Measurements from ENCODE around the gene ZNF232. TPM values are rescaled to one million over a fixed set of nuclear protein-coding genes. Genes with fewer than 3 reads are reported as not detected.
"Not testable (repeated sequence)": the region's sequence is repeated elsewhere in the genome, so short reads cannot be mapped to it uniquely, and the experiment has no call there.

ZNF232 gene
- total RNA-seq, 6 donors from 2014 or later = 5.5 to 27.2 (median 9.4) TPM

DNA sequence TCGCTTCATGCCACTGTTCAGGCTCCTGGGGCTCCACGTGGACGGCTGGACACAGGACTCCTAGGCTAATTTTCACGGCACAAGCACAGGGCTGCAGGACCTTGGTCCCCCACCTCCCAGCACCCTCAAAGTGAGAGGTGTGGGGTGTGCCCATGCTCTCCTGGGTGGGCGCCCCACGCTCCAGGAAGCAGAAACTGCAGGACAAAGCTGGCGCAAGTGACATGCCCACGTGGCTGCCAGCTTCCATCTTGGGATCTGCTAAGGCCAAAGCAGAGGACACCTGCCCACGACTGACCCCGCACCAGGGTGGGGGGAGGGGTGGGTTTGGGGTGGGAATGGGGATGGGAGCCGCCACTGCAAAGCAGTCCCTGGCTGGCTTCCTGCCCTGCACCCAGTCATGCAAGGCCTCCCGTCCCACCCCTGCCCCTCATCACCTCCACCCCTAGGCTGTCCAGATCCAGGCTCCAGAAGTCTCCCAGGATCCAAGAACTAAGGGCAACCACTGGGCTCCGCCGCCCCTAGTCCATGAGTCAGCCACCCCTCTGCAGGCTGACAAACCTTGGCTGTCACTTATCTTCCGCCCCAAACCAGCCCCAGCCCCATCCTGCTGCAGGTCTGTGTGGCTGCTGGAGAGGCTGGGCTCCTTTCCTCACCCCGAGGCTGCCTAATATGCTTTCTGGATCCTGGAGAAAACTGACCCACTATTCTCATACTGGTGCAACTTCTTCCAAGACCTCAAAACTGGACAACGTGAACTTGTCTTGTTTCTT is 15.2 kb upstream of the ZNF232 start:
- H3K27ac ChIP-seq = no peak overlapping the region
- H3K27me3 ChIP-seq = peaks cover 0 to 13% (median 7%) of the 10 kb centered on the region in 4 donors
- no peak overlapping the region for H3K4me3 ChIP-seq
- no peaks in the 10 kb centered on the region for H3K9me3 ChIP-seq
- 82 to 84% methylated on average over 10 to 17 of the region's 17 CpGs for WGBS, 2 donors
- no peak for TF ChIP-seq POLR2AphosphoS5 (IDR thresholded peaks at IDR 0.05)
- TF ChIP-seq POLR2A (IDR thresholded peaks at IDR 0.05) = no peak
- TF ChIP-seq EP300 (IDR thresholded peaks at IDR 0.05) = no peak
- TF ChIP-seq, protein P1, sequence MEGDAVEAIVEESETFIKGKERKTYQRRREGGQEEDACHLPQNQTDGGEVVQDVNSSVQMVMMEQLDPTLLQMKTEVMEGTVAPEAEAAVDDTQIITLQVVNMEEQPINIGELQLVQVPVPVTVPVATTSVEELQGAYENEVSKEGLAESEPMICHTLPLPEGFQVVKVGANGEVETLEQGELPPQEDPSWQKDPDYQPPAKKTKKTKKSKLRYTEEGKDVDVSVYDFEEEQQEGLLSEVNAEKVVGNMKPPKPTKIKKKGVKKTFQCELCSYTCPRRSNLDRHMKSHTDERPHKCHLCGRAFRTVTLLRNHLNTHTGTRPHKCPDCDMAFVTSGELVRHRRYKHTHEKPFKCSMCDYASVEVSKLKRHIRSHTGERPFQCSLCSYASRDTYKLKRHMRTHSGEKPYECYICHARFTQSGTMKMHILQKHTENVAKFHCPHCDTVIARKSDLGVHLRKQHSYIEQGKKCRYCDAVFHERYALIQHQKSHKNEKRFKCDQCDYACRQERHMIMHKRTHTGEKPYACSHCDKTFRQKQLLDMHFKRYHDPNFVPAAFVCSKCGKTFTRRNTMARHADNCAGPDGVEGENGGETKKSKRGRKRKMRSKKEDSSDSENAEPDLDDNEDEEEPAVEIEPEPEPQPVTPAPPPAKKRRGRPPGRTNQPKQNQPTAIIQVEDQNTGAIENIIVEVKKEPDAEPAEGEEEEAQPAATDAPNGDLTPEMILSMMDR (IDR thresholded peaks at IDR 0.05) = no peak
- H3K4me1 ChIP-seq = peaks cover 10 to 16% (median 13%) of the 10 kb centered on the region in 4 donors
- no peaks in the 10 kb centered on the region for H3K36me3 ChIP-seq
- DNase-seq (peak in 1 of 2 donors; percentile 46), ATAC-seq (ENCODE audit: low FRiP score in 2 of 2) (no peak)

DNA sequence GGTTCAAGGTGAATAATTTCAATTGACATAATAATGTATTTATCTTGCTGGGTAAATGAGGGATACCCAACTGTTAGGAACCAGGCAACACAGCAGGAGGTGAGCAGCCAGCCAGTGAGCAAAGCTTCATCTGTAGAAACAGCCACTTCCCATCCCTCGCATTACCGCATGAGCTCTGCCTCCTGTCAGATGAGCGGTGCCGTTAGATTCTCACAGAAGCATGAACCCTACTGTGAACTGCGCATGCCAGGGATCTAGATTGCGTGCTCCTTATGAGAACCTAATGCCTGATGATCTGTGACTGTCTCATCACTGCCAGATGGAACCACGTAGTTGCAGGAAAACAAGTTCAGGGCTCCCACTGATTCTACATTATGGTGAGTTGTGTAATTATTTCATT is 13.2 kb upstream of the ZNF232 start:
- H3K4me3 ChIP-seq; H3K9me3 ChIP-seq; DNase-seq; ATAC-seq (ENCODE audit: low FRiP score in 2 of 2); H3K36me3 ChIP-seq; H3K27ac ChIP-seq: not testable (repeated sequence)
- WGBS, 2 donors = 83 to 89% methylated on average over 7 of the region's 7 CpGs
- H3K4me1 ChIP-seq = peaks cover 10 to 16% (median 13%) of the 10 kb centered on the region in 4 donors
- peaks cover 0 to 13% (median 7%) of the 10 kb centered on the region in 4 donors for H3K27me3 ChIP-seq

DNA sequence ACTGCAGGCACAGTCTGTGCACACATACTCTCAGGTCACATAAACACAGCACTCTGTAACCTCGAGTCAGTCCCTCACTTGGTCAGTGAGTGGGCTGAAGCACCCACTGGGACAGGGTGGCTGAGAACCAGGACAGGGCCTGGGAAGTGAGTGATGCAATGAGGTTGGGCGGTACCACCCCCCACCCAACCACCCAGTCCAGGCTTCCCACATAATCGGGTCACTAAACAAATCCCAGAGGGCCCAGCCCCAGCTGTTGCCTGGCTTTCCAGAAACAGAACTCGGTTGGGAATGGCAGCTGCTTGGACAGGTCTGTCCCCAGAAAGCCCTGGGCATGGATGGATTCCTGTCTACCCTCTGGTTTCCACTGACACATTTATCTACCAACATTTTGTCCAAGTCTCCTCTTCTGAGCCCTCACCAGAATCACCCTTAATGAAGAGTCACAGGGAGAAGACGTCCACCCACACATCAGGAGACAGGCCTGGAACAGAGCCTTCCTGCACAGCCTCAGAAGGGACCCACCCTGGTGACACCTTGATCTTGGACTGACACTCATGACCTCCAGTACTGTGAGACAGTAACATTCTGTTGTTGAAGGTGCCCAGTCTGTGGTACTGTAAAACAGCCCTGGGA is 12.6 kb upstream of the ZNF232 start:
- peaks cover 10 to 16% (median 13%) of the 10 kb centered on the region in 4 donors for H3K4me1 ChIP-seq
- WGBS, 2 donors = 66 to 75% methylated on average over 3 to 5 of the region's 5 CpGs
- H3K9me3 ChIP-seq, H3K27ac ChIP-seq, H3K4me3 ChIP-seq, H3K36me3 ChIP-seq, DNase-seq: not testable (repeated sequence)
- peaks cover 0 to 13% (median 7%) of the 10 kb centered on the region in 4 donors for H3K27me3 ChIP-seq
- peak in 1 of 2 donors; percentile 20 for ATAC-seq (ENCODE audit: low FRiP score in 2 of 2)

DNA sequence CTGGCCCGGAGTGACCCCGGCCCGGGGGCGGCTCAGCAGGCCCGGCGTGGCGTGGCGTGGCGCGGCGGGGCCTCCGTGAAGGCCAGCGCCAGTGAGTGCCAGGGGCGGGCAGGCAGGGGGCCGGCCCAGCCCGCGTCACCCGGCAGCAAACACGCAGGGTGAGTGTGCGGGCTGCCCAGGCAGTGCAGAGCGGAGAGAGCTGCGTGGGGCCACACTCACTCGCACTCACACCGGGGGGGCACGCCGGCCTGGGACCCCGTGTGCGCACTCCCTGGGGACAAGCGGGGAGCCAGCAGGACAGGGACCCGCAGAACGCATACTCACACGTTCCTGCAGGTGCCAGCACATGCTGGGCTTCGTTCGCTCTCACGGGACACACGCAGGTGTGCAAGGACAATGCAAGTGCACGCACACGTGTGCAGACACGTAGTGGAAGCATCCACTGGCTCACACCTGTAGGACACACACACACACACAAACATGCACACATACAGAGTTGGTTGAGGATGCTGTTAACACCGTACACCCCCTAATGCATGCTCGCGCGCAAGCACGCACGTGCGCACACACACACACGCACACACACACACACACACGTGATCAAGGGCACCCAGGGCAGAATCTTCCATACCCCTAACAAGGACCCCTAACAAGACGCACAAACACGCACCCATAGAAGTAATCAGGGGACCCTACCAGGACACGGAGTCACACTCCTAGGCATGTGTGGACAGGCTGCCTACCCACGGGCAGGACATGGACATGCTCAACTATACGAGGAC is 11.9 kb upstream of the ZNF232 start:
- peak in 1 of 2 donors; percentile 66 for ATAC-seq (ENCODE audit: low FRiP score in 2 of 2)

DNA sequence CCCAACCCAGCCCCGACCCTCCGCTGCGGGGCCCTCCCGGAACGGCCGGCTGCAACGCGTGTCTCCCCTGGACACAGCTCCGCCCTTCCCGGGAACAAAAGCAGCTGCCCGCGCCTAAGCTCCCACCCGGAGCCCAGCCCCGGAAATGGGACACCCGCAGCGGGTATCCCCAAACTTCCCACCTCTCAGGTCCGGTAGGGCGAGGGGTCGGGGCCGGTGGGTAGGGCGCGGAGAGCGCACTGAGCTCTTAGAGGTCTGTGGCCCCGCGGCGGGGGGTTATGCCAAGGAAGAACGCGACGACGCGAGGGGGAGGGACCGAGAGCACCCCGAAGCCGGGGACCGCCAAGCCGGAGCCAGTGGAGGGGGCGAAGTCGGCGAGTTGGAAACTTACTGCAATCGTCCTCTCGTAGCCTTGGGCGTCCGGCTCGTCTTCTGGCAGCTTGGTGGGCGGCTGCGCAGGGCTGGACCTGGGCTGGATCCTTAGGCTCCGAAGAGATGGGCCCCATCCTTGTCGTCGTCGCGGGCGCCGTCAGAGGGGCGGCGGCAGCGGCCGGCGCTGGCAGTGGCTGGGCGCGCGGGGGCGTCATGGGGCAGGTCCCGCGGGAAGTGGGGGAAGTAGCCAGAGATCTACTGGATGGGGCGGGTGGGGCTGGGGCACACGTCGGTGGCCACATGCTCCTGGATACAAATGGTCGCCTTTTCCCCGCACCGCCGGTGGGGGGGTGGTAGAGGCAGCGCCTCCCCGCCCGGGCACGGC is 11.1 kb upstream of the ZNF232 start:
- Histone ChIP-seq H3K4me3 (peak overlapping the region; percentile 34 to 60 (median 50)), H3K36me3 (no peaks in the 10 kb centered on the region), H3K27me3 (peaks cover 0 to 13% (median 7%) of the 10 kb centered on the region in 4 donors), H3K4me1 (peaks cover 10 to 16% (median 13%) of the 10 kb centered on the region in 4 donors), H3K9me3 (no peaks in the 10 kb centered on the region), H3K27ac (peak overlapping the region in 1 of 4 donors; percentile 63)
- 2 to 6% methylated on average over 33 to 56 of the region's 75 CpGs for WGBS, 2 donors
- ATAC-seq (ENCODE audit: low FRiP score in 2 of 2) = peak; percentile 49 to 73
- TF ChIP-seq EP300 (IDR thresholded peaks at IDR 0.05) = no peak
- peak in 1 of 4 donors; percentile 15 for TF ChIP-seq POLR2A (IDR thresholded peaks at IDR 0.05)
- DNase-seq = peak in 1 of 2 donors; percentile 88

More for the DNA sequence above, 11.9 kb upstream of the ZNF232 start:
- Histone ChIP-seq H3K36me3 (no peaks in the 10 kb centered on the region), H3K27ac (no peak overlapping the region), H3K4me3 (peak overlapping the region in 3 of 4 donors; percentile 34 to 60 (median 54)), H3K27me3 (peaks cover 0 to 13% (median 7%) of the 10 kb centered on the region in 4 donors), H3K9me3 (no peaks in the 10 kb centered on the region), H3K4me1 (peaks cover 10 to 16% (median 13%) of the 10 kb centered on the region in 4 donors)
- TF ChIP-seq POLR2AphosphoS5 (IDR thresholded peaks at IDR 0.05) = no peak
- 51 to 84% methylated on average over 9 to 52 of the region's 53 CpGs for WGBS, 2 donors
- DNase-seq = peak in 1 of 2 donors; percentile 80

DNA sequence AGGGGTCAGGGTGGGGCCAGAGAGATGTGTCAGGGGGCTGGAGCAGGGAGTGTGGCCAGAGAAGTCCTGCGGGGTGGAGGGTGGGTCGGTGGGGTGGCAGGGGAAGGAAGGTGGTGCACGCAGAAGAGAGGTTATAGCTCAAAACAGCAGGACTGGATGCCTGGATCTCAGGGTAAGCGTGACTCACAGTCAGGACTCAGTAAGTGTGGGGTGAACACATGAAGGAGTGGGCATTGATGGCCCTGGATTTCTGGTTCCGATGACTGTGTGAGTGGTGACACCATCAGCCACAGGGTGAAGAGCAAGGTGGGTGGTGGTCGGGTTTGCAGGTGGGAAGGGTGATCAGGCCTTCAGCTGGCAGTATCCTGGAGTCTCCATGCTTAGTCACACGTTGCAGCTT is 10.4 kb upstream of the ZNF232 start:
- WGBS, 2 donors = 76 to 87% methylated on average over 6 to 7 of the region's 7 CpGs
- peaks cover 10 to 16% (median 13%) of the 10 kb centered on the region in 4 donors for H3K4me1 ChIP-seq
- peak overlapping the region in 3 of 4 donors; percentile 34 to 60 (median 54) for H3K4me3 ChIP-seq
- not testable (repeated sequence) for H3K36me3 ChIP-seq; ATAC-seq (ENCODE audit: low FRiP score in 2 of 2); H3K27ac ChIP-seq; H3K9me3 ChIP-seq; DNase-seq
- H3K27me3 ChIP-seq = peaks cover 0 to 13% (median 7%) of the 10 kb centered on the region in 4 donors
